OCI-LY7 (cell line): ENCODE measurements around the gene NELFCD. TPM values are rescaled to one million over a fixed set of nuclear protein-coding genes. Genes with fewer than 3 reads are reported as not detected.

ENCODE experiments used
- BruUV-seq: library from RNA; stranded (reverse); fragments of 400-500 nt; replicated peaks from 2 replicates; lab custom pipeline; 2021; lab: Mats Ljungman, UMichigan
- CTCF ChIA-PET: fragments of 300-600 bp; sonication (Branson Sonifier 250); formaldehyde crosslinking; loops from one replicate; lab custom pipeline; 2022; ENCODE audit warnings: antibody characterized with exemption; ENCODE audit not compliant: unreplicated experiment; lab: Charles Lee
- POLR2A ChIA-PET: fragments of 300-600 bp; sonication (Branson Sonifier 250); formaldehyde crosslinking; loops from one replicate; lab custom pipeline; 2022; ENCODE audit warnings: antibody characterized with exemption; lab: Charles Lee
- DNase-seq: peaks from one replicate; pipeline ENCODE4 v3.0.0-alpha.2; 2015; ENCODE audit warnings: low spot score
- H2AFZ ChIP-seq: fragments of 200-600 bp; sonication (generic), shearing (Covaris generic); 2 replicates; pipeline ENCODE4 v1.6.1; 2014; ENCODE audit warnings: mild to moderate bottlenecking, antibody characterized with exemption, low read length, moderate library complexity
- H3K27ac ChIP-seq: fragments of 200-600 bp; sonication (generic); 2 replicates; pipeline ENCODE4 v1.5.1; 2014; ENCODE audit warnings: mixed run types, low read depth, mild to moderate bottlenecking, moderate library complexity, low read length, inconsistent platforms; ENCODE audit not compliant: poor library complexity, severe bottlenecking
- H3K36me3 ChIP-seq: fragments of 200-600 bp; sonication (generic); 2 replicates; pipeline ENCODE4 v1.6.1; 2014; ENCODE audit warnings: mild to moderate bottlenecking, antibody characterized with exemption, low read length, moderate library complexity, mixed read lengths; ENCODE audit not compliant: insufficient read depth
- H3K4me1 ChIP-seq: fragments of 200-600 bp; sonication (generic); 2 replicates; pipeline ENCODE4 v1.5.1; 2014; ENCODE audit warnings: mild to moderate bottlenecking, low read length; ENCODE audit not compliant: insufficient read depth, poor library complexity, severe bottlenecking
- H3K4me2 ChIP-seq: fragments of 200-600 bp; sonication (generic); 2 replicates; pipeline ENCODE4 v1.6.1; 2014; ENCODE audit warnings: mild to moderate bottlenecking, low read length
- H3K4me3 ChIP-seq: fragments of 200-600 bp; sonication (generic); 2 replicates; pipeline ENCODE4 v1.5.1; 2014; ENCODE audit warnings: mild to moderate bottlenecking, low read depth, low read length; ENCODE audit not compliant: poor library complexity, severe bottlenecking
- H3K79me2 ChIP-seq: fragments of 200-600 bp; sonication (generic); 2 replicates; pipeline ENCODE4 v1.6.1; 2016; ENCODE audit warnings: low read depth, mild to moderate bottlenecking, low read length, moderate library complexity, mixed read lengths; ENCODE audit not compliant: insufficient read depth
- H3K9me2 ChIP-seq: fragments of 200-600 bp; sonication (generic); 2 replicates; pipeline ENCODE4 v1.6.1; 2016; ENCODE audit warnings: mild to moderate bottlenecking, low read length, mixed read lengths; ENCODE audit not compliant: insufficient read depth
- H3K9me3 ChIP-seq: fragments of 200-600 bp; sonication (generic); 2 replicates; pipeline ENCODE4 v1.6.1; 2014; ENCODE audit warnings: mild to moderate bottlenecking, mixed run types, low read length, mixed read lengths
- H4K20me1 ChIP-seq: fragments of 200-600 bp; sonication (generic); 2 replicates; pipeline ENCODE4 v1.6.1; 2014; ENCODE audit warnings: mild to moderate bottlenecking, antibody characterized with exemption, low read length, moderate library complexity, mixed read lengths; ENCODE audit not compliant: insufficient read depth
- EZH2phosphoT487 ChIP-seq: fragments of 200-600 bp; sonication (generic); IDR thresholded peaks from 2 replicates; pipeline ENCODE4 v1.6.1; 2018; ENCODE audit warnings: low read depth, borderline replicate concordance, mild to moderate bottlenecking, mixed run types, antibody characterized with exemption, low read length, moderate library complexity, mixed read lengths
- intact Hi-C: fragments of 100-400 bp; cut with micrococcal nuclease; formaldehyde crosslinking; loops from one replicate; pipeline ENCODE4 v1.10.0; 2022; ENCODE audit not compliant: unreplicated experiment
- total RNA-seq, 2 experiments: library from RNA; depleted of rRNA in 1 of 2; stranded (reverse); fragments of >200 nt in 1 of 2; shearing (Covaris generic) in 1 of 2; gene quantifications; 2 replicates each; pipeline ENCODE4 v1.2.3, GENCODE V29; 2014 to 2022
- TF ChIP-seq, protein P1 (sequence below): fragments of 200-600 bp; sonication (generic); conservative IDR thresholded peaks from 2 replicates; pipeline ENCODE4 v1.5.1; 2014; ENCODE audit warnings: mild to moderate bottlenecking, antibody characterized with exemption, low read length, moderate library complexity, mixed read lengths

NELFCD gene
- total RNA-seq, 2 experiments from 2014 or later = 90.7 to 143 TPM

DNA sequence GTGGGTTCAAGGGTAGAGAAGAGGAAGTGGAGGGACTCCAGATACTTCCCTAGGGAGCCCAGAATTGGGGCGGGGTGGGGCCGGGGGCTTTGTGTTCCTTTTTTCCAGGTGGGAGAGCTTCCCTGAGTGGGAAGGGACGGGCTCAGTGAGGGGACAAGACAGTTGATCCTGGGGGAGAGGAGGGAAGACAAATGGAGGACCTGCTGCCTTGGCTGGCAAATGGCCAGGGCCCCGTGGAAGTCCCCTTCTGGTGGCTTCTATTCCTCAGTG, 23.4 kb downstream of the NELFCD start:
- TF ChIP-seq EZH2phosphoT487 = no peak
- TF ChIP-seq, protein P1, sequence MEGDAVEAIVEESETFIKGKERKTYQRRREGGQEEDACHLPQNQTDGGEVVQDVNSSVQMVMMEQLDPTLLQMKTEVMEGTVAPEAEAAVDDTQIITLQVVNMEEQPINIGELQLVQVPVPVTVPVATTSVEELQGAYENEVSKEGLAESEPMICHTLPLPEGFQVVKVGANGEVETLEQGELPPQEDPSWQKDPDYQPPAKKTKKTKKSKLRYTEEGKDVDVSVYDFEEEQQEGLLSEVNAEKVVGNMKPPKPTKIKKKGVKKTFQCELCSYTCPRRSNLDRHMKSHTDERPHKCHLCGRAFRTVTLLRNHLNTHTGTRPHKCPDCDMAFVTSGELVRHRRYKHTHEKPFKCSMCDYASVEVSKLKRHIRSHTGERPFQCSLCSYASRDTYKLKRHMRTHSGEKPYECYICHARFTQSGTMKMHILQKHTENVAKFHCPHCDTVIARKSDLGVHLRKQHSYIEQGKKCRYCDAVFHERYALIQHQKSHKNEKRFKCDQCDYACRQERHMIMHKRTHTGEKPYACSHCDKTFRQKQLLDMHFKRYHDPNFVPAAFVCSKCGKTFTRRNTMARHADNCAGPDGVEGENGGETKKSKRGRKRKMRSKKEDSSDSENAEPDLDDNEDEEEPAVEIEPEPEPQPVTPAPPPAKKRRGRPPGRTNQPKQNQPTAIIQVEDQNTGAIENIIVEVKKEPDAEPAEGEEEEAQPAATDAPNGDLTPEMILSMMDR = no peak
- no TSS peak for BruUV-seq
- peak overlapping the region; percentile 94 for H3K4me2 ChIP-seq
- ChIA-PET POLR2A (interaction anchor here (2.3 kb wide), 1 partner anchor 39 kb away, joined by 5 read pairs; no protein-coding TSS in a partner anchor), CTCF (interaction anchor here (1.0 kb wide), 1 partner anchor 10 kb away, joined by 5 read pairs; no protein-coding TSS in a partner anchor)
- peak overlapping the region; percentile 85 for H3K27ac ChIP-seq
- intact Hi-C loops = loop anchor here (2.0 to 10.0 kb wide), 2 partner anchors 38 to 160 kb away; partner anchors contain the start of genes PRELID3B and ZNF831
- peaks cover 37% of the 10 kb centered on the region for H3K36me3 ChIP-seq
- H3K4me1 ChIP-seq = peaks cover 56% of the 10 kb centered on the region
- no peak overlapping the region; the same call in 1 of the 2 replicates for H2AFZ ChIP-seq
- H3K4me3 ChIP-seq = peak overlapping the region; percentile 74
- no peaks in the 10 kb centered on the region for H3K9me2 ChIP-seq
- no peaks in the 10 kb centered on the region for H3K9me3 ChIP-seq
- peaks cover 19% of the 10 kb centered on the region; the same call in 1 of the 2 replicates for H3K79me2 ChIP-seq
- H4K20me1 ChIP-seq = no peaks in the 10 kb centered on the region
- DNase-seq = no peak

DNA sequence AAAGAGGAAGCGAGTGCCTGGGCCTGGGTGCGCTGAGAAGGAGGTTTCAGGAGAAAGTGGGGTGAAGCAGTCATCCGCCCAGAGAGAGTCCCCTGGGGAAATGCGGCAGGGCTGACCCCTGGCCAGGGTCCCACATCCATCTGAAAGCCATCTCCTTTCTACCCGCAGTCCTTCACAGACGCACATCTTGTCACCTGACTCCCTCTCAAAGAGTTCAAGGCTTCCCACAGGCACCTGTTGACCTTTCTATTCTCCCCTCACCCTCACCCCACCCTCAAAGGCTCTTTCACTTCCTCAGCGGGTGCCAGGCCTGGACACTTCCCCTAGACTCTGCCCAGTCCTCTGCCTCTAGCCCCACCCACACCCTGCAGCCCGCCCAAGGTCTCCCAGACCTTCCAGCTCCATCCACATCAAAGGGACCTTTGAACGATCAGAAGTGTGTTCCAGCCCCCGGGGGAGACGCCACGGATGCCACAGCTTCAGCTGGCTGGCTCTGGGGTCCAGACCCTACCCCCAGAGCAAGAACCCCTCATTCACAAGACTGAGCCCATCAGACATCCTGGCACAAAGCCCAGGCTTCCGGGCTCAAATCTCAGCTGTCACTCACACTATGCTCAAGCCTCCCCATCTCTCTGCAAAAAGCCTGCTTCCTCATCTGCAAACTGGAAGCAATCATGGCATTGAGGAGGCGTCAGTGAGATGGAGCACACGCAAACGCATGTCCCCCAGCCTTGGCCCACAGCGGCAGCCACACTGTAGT, 23.9 kb downstream of the NELFCD start:
- BruUV-seq = no TSS peak
- no peaks in the 10 kb centered on the region for H3K9me3 ChIP-seq
- H3K27ac ChIP-seq = peak overlapping the region; percentile 85
- peak overlapping the region; percentile 50; the same call in 1 of the 2 replicates for H2AFZ ChIP-seq
- peaks cover 61% of the 10 kb centered on the region for H3K4me1 ChIP-seq
- no peaks in the 10 kb centered on the region for H3K9me2 ChIP-seq
- peak overlapping the region; percentile 94 for H3K4me2 ChIP-seq
- ChIA-PET CTCF (interaction anchor here (1.0 kb wide), 1 partner anchor 10 kb away, joined by 5 read pairs; no protein-coding TSS in a partner anchor), POLR2A (interaction anchor here (2.3 kb wide), 1 partner anchor 39 kb away, joined by 5 read pairs; no protein-coding TSS in a partner anchor)
- peaks cover 34% of the 10 kb centered on the region for H3K36me3 ChIP-seq
- H3K4me3 ChIP-seq = peak overlapping the region; percentile 74
- TF ChIP-seq, protein P1 = no peak
- no peak for TF ChIP-seq EZH2phosphoT487
- H4K20me1 ChIP-seq = no peaks in the 10 kb centered on the region
- intact Hi-C loops = loop anchor here (1.0 to 10.0 kb wide), 4 partner anchors 24 to 160 kb away; partner anchors contain the start of genes NELFCD, PRELID3B and ZNF831
- H3K79me2 ChIP-seq = peaks cover 19% of the 10 kb centered on the region; the same call in 1 of the 2 replicates
- DNase-seq = peak; percentile 86
